ENCODE data around the gene TMEM114.

The TMEM114 gene

DNA sequence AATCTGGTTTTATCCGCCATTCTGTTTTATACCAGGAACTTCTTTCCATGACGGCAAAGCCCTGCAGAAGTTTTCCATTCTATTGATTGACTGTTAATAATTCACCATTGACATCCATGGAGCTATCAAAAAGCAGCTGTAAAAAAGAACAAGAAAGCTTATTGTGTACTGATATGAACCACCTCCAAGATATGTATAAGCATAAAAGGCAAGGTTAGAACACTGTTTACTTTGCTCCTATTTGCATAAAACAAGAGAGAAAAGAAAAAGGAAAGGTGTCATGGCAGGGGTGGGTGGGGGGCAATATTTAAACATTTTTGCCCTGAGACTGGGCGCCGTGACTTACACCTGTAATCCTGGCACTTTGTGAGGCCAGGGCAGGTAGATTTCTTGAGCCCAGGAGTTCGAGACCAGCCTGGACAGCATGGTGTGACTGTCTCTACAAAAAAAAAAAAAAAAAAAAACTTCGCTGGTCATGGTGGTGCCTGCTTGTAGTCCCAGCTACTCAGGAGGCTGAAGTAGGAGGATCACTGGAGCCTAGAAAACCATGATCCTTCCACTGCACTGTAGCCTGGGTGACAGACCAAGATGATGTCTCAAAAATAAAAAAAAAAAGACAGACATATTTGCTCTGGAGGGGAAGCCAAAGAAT lies 52.5 kb downstream of the TMEM114 start:
- no peak overlapping the region for H3K4me3 ChIP-seq (ENCODE audit: low read depth, low read length)
- TF ChIP-seq, protein P1, sequence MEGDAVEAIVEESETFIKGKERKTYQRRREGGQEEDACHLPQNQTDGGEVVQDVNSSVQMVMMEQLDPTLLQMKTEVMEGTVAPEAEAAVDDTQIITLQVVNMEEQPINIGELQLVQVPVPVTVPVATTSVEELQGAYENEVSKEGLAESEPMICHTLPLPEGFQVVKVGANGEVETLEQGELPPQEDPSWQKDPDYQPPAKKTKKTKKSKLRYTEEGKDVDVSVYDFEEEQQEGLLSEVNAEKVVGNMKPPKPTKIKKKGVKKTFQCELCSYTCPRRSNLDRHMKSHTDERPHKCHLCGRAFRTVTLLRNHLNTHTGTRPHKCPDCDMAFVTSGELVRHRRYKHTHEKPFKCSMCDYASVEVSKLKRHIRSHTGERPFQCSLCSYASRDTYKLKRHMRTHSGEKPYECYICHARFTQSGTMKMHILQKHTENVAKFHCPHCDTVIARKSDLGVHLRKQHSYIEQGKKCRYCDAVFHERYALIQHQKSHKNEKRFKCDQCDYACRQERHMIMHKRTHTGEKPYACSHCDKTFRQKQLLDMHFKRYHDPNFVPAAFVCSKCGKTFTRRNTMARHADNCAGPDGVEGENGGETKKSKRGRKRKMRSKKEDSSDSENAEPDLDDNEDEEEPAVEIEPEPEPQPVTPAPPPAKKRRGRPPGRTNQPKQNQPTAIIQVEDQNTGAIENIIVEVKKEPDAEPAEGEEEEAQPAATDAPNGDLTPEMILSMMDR (conservative IDR thresholded peaks at IDR 0.05; ENCODE audit: low read depth, low read length) = no peak

DNA sequence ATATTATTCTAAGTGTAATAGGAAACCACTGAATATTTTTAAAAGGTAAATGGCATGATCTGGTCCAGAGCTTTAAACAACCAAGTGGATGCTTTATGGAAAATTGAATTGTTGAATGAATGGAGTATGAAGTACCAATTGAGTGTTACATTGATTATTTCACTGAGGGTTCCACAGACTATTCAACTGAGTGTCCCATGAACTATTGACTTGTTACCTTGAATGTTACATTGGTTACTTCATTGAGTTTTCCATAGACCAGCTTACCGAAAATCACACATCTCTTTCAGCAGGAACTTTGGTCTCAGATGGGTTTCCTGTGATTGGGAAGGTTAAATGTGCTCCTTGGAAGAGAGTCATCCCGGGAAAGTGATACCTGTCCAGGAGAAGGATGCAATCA lies 56.8 kb downstream of the TMEM114 start:
- no peak overlapping the region for H3K4me3 ChIP-seq (ENCODE audit: low read depth, low read length)
- DNase-seq (ENCODE audit: low read depth) = no peak
- TF ChIP-seq, protein P1 (conservative IDR thresholded peaks at IDR 0.05; ENCODE audit: low read depth, low read length) = no peak

More for the DNA sequence above, 52.5 kb downstream of the TMEM114 start:
- no peak for DNase-seq (ENCODE audit: low read depth)

DNA sequence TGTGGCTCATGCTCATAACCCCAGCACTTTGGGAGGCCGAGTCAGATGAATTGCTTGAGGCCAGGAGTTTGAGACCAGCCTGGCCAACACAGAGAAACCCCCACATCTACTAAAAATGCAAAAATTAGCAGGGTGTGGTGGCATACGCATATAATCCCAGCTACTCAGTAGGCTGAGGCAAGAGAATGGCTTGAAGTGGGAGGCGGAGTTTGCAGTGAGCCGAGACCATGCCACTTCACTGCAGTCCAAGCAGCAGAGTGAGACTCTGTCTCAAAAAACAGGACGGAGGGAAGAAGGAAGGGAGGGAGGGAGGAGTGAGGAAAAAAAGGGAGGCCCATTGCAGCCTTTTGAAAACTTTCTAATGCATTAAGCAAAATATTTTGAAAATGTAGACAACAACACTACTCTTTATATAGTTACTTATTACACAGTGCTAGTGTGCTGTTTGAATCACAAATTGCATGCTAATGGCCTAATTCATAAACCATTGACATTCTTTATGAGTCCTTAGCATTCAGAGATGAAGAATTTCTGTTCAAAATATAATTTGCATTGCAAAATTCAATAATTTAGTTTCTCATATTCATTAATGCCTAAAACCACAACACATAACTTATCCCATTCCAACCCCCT lies 59.4 kb downstream of the TMEM114 start:
- H3K4me3 ChIP-seq (ENCODE audit: low read depth, low read length) = no peak overlapping the region
- no peak for DNase-seq (ENCODE audit: low read depth)
- TF ChIP-seq, protein P1 (conservative IDR thresholded peaks at IDR 0.05; ENCODE audit: low read depth, low read length) = no peak

DNA sequence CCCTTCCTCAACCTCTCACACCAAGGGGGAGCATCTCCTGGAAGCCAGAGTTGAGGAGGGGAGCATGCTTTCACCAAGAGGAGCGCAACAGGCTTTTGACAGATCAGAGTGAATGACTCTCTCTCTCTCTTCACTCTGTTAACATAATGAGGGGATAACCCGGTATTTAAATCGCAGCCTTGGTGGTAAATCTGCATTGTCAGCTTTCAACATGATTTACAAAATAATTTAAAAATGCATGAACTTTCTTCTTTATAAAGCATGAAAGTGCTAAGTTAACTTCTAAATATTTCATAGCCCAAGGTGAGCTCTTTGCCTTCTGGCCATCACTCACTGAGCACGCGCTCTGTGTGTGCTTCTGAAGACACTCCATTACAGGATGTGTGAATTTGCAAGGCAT lies 61.8 kb downstream of the TMEM114 start:
- no peak overlapping the region for H3K4me3 ChIP-seq (ENCODE audit: low read depth, low read length)
- TF ChIP-seq, protein P1 (conservative IDR thresholded peaks at IDR 0.05; ENCODE audit: low read depth, low read length) = no peak
- no peak for DNase-seq (ENCODE audit: low read depth)

DNA sequence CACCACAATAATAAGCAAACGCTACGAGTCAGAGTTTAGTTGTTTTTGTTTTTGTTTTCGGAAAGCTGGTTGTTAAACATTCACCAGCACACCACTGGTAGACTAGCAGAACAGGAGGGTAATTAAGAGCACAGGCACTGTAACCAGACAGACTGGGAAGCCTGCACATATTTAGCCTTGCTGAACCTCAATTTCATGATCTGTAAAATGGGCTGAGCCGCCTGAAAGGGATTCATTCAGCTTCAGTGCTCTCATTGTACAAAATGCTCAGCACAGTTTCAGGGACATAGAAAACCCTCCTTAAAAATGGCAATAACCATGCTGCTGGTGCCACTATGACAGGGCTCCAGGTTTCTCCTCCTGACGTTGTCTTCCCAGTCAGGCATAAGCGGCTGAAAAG lies 66.4 kb downstream of the TMEM114 start:
- TF ChIP-seq, protein P1 (conservative IDR thresholded peaks at IDR 0.05; ENCODE audit: low read depth, low read length) = no peak
- H3K4me3 ChIP-seq (ENCODE audit: low read depth, low read length) = no peak overlapping the region
- no peak for DNase-seq (ENCODE audit: low read depth)

DNA sequence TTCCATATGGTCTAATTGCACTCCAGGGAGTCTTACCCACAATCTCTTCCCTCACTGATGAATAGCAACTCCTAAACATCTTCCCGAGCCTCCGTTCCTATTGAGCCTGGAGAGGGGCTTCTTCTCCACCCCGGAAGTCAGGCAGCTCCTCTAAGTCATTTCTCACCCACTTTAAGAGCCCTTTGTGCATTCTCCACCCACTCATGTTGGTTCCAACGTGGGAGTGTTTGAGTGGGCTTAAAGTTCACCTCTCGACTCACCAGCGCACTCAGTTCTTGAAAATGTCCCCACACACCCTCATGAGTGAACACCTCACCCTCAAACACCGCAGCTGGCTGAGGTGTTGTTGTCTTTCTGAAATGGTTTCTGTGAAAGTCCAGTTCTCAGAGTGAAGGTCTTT lies 67.6 kb downstream of the TMEM114 start:
- H3K4me3 ChIP-seq (ENCODE audit: low read depth, low read length) = no peak overlapping the region
- TF ChIP-seq, protein P1 (conservative IDR thresholded peaks at IDR 0.05; ENCODE audit: low read depth, low read length) = no peak
- no peak for DNase-seq (ENCODE audit: low read depth)

DNA sequence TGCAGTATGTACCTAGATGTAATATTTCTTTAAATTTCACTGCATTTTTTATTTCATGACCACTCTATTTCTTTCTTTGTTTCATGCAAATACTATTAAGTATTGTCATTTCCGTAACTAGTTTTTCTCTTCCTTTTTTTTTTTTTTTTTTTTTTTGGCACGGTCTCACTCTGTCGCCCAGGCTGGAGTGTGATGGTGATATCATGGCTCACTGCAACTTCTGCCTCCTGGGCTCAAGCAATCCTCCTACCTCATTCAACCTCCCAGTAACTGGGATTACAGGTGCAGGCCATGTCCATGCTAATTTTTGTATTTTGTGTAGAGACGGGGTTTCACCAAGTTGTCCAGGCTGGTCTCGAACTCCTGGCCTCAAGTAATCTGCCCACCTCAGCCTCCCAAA lies 70.7 kb downstream of the TMEM114 start:
- TF ChIP-seq, protein P1 (conservative IDR thresholded peaks at IDR 0.05; ENCODE audit: low read depth, low read length) = no peak
- H3K4me3 ChIP-seq (ENCODE audit: low read depth, low read length) = no peak overlapping the region
- no peak for DNase-seq (ENCODE audit: low read depth)

Data from choroid plexus epithelial cell (primary cell).